GM19372 (cell line): ENCODE data around the gene PRKRIP1.
"Not testable (repeated sequence)": the region's sequence is repeated elsewhere in the genome, so short reads cannot be mapped to it uniquely, and the experiment has no call there.

Source experiments
- ATAC-seq: cut with Tn5 transposase; IDR thresholded peaks from one replicate; pipeline ENCODE4 v1.9.1; 2021; ENCODE audit warnings: mild to moderate bottlenecking, low read depth, moderate library complexity; ENCODE audit not compliant: unreplicated experiment

Gene PRKRIP1

DNA sequence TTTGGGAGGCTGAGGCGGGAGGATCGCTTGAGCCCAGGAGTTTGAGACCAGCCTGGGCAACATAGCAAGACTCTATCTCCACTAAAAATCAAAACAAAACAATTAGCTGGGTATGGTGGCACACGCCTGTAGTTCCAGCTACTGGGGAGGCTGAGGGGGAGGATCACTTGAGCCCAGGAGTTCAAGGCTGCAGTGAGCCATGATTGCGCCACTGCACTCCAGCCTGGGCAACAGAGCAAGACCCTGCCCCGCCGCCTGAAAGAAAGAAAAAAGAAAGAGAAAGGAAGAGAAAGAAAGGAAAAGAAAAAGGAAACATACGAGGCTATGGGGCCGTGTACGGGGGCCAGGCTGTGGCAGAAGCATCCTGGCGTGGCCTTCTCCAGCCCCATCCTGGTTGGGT lies 58.8 kb downstream of the PRKRIP1 start:
- not testable (repeated sequence) for ATAC-seq

DNA sequence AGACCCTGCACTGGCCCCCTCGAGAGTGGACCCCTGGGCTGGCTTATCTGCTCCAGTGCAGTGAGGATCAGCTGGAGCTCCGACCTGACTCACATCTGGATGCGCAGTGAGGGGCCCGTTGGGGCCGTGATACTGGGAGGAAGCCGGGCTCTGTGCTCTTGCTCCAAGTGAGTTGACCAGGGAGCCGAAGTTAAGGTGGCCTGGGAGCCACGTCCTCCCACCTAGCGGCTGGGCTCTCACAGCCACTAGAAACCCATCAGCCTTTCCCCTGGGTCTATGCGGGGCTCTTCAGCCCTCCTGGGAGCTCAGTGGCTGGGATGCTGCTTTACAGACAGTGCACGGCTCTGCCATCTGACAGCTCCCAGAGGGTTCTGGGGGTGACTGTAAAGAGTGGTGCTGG lies 59.4 kb downstream of the PRKRIP1 start:
- ATAC-seq = no peak

DNA sequence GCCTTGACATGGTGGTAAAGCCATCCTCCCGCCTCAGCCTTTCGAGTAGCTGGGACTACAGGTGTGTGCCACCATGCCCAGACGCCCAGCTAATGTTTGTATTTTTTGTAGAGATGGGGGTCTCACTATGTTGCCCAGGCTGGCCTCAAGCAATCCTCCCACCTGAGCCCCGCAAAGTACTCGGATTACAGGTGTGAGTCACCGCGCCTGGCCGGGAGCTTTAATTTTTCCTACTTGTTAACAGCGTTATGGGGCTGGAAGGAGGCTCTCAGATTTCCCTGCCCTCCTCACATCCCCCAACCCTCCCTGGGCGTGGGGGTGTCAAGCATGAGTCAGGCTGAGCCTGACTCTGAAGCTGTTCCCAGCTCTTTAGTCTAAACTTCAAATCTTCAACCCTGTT lies 60.2 kb downstream of the PRKRIP1 start:
- ATAC-seq = no peak

DNA sequence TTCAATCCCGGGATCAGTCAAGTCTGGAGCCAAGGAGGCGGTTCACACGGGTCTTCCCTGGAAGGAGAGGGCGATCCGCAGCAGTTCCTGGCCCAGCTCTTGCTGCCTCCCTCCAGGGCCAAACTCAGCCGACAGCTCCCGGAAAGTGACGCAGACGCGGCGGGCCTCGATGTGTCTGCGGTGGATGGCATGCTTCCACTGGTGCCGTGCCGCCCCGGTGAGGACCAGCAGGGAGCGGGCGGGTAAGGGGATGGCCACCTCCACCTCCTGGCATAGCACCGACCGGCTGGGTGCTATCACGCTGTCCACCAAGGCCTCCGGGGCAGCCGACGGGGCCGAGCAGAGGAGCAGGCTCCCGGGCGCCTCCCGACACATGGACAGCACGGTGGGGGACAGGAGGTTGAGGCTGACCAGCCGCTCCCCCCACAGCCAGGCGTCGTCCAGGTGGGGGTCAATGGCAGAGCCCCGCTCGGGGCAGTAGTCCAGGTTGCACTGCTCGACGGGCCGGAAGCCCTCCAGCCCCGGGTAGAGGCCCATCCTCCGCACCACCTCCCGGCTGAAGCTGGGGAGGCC lies 61.3 kb downstream of the PRKRIP1 start:
- no peak for ATAC-seq

DNA sequence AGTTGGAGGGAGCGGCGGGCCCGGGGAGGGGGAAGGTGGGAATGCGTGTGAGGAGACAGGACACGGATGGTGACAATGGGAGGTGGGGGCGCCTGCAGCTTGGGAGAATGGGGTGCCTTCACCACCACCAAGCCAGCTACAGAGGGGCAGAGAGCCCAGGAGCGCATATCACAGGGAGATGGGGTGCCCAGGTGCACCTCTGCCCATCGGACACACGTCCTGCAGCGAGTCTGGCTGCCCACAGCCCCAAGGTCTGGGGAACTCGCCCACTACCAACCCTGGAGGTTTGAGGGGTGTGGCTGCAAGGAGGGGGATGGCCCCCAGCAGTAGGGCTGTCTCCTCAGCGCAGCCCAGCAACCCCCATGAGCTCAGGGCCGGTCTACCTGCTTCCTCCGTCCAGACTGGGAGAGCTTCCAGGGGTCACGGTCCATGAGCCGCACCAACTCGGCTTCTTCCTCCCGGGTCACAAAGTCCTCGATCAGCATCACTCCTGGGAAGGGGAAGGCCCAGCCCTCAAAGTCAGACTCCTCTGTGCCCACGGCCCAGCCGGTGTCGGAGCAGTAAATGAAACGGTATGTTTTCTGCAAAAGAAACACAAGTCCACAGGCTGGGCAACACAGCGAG lies 63.2 kb downstream of the PRKRIP1 start:
- no peak for ATAC-seq

- ATAC-seq = no peak
Measured at GRCh38 chr7:102460467-102460866, 64.3 kb downstream of the PRKRIP1 start.

DNA sequence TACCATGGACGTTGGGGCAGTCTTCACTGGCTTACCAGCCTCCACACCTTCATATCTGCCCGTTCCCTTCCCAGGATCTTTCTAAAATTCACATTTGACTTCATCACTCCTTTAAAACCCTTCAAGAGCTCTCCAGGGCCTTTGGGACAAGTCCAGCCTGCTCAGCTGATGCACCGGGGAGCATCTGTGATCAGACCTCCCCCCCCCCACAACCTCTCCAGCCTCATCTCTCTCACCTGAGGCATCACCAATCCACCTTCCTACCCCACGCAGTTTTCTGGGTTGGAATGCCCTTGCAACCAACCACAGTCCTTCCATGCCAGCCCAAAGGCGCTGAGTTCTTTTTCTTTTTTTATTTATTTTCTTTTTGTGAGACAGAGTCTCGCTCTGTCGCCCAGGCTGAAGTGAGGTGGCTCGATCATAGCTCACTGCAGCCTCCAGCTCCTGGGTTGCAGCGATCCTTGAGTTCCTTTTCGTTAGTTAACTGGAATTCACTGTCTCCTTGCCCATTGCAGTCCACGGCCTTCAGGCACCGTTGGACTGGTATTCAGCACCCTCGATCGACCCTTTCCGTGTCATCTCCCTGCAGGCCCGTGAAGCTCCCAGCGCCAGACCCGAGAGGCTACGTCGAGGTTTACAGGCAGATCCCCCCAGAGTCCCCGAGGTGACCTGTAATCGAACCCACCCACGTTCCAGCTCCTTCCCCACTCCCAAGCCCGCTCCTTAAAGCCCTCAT lies 67.8 kb downstream of the PRKRIP1 start:
- no peak for ATAC-seq

DNA sequence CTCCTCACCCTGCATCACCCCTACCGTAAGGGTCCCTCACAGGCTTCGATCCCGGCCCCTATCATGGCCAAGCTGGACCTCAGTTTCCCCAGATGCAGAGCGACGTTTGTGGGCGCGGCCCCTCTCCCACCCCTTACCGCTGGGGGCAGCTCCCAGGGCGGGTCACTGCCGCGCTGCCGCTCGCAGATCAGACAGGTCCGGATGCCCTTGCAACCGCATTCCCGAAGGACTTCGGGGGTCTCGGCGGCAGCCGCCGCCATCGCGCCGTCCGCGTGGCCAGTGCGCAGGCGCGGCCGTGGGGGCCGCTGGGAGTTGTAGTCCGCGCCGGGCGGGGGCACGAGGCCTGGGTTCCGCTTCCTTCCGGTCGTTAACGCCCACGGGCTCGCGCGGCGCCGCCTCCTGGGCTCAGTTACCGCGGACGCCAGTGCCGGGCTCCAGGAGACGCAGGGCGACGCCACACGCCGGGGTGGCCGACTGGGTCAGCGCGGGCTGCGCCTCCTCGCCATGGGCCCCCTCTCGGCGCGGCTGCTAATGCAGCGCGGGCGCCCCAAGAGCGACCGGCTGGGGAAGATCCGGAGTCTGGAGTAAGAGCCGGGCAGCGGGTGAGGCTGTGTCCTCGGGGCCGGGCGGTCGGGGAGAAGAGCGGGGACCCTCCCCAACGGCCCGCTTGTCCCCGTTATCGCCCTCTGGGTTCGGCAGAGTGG lies 68.6 kb downstream of the PRKRIP1 start, which contains the start of the genes ALKBH4 and LRWD1:
ALKBH4 (minus strand) TSS at position 287 of the 704 bp plus-strand sequence; CDS start at position 260, 27 bp downstream.
LRWD1 (plus strand) TSS at position 408 of the 704 bp plus-strand sequence; CDS start at position 505, 97 bp downstream.
- ATAC-seq = peak; percentile 97

DNA sequence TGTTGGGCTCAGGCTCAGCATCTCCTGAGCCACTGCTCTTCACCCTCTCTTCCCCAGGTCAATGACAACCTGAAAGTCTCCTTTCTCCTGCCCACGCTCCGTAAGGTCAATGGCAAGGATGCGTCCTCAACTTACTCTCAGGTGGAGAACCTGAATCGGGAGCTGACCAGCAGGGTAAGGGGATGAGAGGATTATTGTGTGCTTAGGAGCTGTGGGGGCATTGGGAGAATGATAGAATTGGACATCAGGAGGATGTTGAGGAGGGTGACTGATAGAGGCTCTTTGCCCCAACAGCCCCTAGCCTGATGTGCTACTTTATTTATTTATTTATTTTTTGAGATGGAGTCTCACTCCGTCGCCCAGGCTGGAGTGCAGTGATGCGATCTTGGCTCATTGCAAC lies 69.9 kb downstream of the PRKRIP1 start:
- ATAC-seq = no peak

GRCh38 chr7:102467581-102468477 lies 71.7 kb downstream of the PRKRIP1 start:
- ATAC-seq = no peak

DNA sequence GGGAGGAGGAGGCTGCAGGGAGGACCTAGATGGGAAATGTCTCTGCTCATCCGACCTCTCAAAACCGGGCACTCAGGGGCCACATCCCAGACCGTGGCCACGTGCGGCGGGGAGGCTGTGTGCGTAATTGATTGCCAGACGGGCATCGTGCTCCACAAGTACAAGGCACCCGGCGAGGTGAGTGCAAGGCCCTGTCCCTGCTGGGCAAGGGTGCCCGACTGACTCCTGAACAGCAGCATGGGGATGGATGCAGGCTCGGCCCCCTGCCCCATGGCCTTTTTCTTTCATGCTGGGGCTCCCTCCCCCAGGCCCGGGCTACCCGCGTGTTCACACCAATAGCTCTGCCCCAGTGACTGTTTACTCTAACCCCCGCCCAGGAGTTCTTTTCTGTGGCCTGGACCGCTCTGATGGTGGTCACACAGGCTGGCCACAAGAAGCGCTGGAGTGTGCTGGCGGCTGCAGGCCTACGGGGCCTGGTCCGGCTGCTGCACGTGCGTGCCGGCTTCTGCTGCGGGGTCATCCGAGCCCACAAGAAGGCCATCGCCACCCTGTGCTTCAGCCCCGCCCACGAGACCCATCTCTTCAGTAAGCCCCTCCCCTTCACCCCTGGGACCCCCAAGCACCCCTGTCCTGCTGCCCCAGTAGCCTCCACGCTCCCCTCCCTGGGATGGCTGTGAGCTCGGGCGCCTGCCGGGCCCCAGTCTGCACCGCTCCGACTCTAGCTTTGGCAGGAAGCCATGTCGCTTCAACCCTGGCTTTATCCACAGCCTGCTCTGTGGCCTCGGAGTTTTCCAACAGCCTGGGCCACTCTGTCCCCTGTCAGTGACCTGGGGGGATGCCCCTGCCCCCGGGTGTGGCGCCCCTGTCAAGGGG lies 72.6 kb downstream of the PRKRIP1 start:
- no peak for ATAC-seq

DNA sequence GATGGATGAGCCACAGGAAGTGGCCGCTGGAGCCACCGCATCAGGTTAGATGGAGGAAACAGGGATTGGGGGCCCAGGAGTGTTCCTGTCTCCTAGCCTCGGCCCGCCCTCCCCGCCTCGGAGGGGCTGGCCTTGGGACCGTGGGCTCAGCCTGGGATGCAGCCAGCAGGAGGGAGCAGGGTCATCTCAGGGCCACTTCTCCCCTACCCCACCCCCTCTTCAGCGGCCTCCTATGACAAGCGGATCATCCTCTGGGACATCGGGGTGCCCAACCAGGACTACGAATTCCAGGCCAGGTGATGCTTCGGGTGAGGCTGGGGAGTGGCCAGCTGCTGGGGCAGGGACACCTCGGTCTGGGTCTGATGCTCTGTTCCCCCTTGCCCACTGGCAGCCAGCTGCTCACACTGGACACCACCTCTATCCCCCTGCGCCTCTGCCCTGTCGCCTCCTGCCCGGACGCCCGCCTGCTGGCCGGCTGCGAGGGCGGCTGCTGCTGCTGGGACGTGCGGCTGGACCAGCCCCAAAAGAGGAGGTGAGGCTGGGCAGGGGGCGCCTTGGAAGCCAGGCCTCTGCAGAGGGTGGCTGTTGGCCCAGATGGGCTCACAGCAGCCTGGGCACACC lies 73.3 kb downstream of the PRKRIP1 start:
- ATAC-seq = no peak

DNA sequence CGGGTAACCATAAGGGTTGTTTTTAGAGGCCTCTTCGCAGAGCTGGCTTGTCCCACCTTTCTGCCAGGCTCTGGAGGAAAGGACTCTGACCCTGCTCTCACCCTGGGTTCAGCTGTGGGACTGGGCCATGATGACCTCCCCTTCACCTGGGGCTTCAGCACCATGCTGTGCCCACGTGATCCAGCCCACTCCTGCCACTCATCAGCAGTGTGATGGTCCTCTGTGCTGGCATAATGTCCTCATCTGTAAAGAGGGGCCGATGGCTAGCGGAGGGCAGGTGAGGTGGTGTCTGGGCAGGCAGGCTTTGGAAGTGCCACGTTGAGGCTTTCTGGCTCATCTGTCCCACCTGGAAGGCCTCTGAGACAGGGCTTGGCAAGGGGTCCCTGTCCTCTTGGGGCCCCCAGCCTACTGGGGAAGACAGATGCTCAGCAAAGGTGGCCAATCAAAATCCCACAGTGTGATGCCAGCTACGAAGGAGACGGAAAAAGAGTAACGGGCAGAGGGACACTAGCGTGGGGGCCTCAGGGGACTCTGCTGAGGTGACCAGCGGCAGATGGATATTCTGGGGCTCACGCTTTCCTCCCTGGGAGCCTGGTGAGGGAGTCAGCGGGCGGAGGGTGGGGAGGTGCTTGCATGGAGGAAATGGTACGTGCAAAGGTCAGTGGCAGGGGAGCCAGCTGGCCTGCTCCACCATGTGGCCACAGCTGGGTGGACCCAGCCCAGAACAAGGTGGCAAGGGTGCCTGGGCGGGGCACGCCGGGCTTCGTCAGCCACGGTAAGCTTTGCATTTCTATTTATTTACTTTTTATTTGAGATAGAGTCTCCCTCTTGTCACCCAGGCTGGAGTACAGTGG lies 74.0 kb downstream of the PRKRIP1 start:
- ATAC-seq = no peak

DNA sequence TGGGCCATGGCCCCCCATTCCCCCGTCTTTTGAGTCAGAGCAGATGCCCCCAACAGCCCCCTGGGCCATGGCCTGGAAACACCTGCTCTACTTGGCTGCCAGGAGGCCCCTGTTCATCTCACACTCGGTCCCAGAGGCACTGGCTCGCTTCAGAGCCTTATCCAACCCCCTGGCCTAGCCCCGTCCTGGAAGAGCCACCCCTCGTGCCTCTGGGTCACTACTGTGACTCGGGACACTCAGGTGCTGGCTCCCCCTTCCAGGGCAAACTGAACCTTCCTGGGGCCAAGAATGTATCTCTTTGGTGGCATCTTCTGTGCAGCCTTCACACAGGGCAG lies 75.6 kb downstream of the PRKRIP1 start:
- ATAC-seq = no peak

DNA sequence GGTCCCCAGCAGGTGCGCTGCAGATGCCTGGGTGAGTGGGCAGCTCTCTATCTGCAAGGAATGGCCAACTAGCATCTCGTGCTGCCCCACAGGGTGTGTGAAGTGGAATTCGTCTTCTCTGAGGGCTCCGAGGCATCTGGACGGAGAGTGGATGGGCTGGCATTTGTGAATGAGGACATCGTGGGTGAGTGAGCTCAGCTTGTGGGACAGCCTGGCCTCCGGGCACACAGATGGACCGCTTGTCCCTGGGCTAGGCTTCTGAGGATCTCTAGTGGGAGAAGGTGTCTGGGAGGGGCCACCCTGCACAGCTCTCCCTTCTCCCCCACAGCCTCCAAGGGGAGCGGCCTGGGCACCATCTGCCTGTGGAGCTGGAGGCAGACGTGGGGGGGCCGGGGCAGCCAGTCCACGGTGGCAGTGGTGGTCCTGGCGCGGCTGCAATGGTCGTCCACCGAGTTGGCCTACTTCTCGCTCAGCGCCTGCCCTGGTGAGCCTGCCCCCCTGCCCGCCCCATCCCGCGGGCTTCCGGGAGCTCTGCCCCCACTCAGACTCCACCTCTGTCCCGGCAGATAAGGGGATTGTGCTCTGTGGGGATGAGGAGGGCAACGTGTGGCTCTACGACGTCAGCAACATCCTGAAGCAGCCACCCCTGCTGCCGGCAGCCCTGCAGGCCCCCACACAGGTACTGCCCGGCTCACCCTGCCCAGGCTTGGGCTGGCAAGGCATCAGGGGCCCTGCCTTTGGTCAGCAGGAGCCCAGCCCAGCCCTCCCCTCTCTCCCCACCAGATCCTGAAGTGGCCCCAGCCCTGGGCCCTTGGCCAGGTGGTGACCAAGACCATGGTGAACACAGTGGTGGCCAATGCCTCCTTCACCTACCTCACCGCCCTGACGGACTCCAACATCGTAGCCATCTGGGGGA lies 76.2 kb downstream of the PRKRIP1 start:
- no peak for ATAC-seq

- ATAC-seq = no peak
Measured at GRCh38 chr7:102473271-102473991, 77.3 kb downstream of the PRKRIP1 start.
